Stimulated activated CD4-positive, alpha-beta T cell treated with anti-CD3 and anti-CD28 coated beads, TNF-alpha, amount 100 ng/mL, for 4 hours (primary cell): ENCODE results near the gene CES4A.
"Not testable (repeated sequence)": the region's sequence is repeated elsewhere in the genome, so short reads cannot be mapped to it uniquely, and the experiment has no call there.

Experiments used
- DNase-seq, 3 experiments: peaks; one replicate each; pipeline ENCODE4 v3.0.0-alpha.2; 2020; ENCODE audit warnings: low read depth in 3 of 3

Gene CES4A

DNA sequence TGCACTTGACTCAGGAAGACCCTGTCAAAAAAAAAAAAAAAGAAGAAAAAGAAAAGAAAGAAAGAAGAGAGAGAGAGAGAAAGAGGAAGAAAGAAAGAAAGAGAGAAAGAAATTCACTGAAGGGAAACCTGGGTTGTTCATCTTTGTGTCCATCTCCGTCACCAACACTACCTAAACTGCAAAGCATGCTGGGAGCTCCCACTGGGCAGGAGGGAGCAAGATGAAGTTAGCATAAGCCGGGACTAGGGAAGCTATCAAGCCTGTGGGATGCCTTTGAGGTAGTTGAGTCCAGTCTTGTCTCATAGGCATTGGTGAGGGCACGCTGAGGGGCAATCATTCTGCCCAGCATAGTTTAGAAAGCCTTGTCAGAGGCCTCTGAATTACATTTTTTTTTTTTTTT, 32.9 kb downstream of the CES4A start:
- DNase-seq, result no peak

DNA sequence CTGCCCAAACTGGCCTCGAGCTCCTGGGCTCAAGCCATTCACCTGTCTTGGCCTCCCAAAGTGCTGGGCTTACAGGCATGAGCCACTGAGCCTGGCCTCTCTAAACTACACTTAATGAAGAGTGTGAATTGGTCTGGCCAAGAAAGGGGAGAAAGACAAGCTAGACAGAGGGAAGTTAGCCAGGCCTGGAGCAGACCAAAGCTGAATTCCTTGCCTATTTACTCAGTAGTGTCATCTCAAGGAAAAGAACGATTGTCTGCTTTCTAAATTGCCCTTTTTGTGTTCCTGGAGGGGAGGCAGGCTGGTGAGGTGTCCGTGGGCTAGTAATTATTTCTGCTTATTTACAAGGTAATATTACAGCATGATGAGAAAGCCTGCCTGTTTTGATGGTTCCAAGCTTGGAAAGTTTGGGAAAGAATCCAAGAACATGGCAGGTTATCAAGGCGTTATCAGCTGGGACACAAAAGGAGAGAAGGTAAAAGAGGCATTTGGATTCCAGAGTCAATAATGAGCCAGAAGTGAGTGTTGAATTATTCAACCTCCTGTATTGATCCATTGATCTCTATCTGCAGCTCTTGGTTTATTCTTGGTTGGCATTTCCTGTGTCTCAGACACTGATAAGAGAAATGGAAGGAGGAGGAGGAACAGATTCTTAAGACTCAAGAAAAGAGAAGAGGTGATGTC, 34.3 kb downstream of the CES4A start:
- no peak for DNase-seq

DNA sequence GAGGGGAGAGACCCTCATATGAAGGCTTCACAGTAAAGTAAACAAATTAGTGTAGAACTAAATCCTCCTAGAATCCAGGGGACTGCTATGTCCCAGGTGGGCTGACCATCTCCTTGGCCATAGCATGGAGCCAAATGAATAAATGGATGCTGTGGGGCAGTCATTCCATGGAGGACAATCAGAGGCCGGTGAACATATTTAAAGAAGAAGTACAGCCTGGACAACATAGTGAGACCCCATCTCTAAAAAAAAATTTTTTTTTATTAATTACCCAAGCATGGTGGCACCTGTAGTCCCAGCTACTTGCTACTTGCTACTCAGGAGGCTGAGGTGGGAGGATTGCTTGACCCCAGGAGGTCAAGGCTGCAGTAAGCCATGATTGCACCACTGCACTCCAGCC, 35.3 kb downstream of the CES4A start:
- no peak for DNase-seq

DNA sequence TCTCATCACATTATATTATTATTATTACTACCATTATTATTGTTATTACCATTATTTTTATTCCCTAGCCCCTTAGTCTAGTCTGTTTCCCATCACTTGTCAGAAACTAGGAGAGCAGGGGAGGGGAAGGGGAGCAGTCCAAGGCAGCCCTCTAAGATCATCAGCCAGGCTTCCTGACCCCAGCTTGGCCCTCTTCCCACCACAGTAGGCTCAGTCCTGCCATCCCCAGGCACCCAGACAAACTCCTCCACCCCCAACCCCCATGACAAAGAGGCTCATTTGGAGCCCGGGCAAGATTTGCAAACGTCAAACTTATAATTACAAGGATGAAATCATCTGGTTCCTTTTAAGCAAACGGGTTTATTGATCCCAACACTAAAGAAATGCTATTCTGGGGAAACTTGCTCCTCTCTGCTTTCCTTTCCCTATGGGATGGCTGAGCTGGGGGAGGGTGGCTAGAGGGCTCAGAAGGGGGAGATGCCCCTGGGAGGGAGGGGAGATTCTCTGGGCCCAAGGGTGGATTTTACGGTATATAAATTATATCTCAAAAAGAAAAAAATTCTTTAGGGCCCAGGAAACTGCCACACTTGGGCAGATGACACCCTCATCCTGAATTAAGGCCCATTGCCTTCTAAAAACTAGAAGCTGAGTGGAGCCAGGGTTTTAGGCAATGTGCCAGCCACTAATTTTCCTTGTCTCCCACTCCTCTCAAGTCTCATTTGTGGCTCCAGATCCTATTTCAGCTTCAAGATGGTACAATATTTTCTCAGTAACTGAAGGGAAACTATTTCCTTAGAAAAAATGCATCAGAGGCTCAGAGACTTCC, 36.2 kb downstream of the CES4A start:
- no peak for DNase-seq

DNA sequence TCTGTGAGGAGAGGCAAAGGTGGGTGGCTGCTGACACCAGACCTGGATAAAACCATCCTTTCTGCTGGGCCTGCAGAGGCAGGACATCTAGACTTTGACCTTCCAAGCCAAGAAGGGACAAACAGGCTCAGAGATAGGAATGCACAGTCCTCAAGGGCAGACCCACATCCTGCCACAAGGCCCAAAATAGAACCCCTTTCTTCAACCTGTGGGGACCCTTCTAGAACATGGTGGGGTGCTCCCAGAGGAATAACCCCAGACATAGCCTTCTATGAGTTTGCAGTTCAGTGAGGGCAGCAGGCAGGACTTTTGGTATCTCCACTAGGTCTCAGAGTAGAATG, 36.8 kb downstream of the CES4A start:
- DNase-seq, result no peak

DNA sequence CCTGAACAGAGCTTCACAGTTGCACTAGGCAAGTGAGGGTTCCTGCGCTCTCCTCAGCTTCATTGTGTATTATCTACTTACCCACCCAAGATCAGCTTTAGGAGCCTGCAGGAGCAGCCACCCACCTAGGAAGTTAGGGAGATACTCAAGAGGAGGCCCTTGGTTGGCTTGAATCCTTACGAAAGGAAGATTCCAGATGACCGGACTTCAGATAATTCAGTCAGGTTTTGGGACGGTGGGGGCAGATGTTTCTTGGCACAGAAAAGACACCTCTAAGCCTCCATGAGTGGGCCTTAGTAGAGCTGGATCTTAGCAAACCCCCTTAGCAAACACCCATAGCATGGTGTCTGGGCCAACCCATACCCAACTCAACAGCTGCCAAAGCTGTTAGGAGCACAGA, 38.2 kb downstream of the CES4A start:
- DNase-seq, result no peak

DNA sequence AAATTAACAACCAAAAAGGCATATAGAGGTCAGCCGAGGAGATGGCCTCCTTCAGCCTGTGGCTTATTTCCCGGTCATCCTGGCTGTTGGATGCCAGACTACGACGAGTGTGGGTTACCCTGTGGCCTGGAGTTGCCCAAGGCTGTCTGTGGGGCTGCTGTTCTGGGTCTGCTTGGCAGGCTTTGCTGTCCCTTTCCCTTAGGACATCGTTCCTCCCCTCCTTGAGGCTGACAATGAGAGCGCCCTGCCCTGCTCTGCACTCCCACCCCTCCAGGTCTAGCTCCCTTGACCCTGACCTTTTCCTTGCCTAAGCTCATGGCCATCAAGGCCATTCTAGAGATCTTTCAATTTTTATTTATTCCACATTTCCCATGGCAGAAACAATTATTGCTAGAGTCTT, 38.7 kb downstream of the CES4A start:
- DNase-seq, result no peak

DNA sequence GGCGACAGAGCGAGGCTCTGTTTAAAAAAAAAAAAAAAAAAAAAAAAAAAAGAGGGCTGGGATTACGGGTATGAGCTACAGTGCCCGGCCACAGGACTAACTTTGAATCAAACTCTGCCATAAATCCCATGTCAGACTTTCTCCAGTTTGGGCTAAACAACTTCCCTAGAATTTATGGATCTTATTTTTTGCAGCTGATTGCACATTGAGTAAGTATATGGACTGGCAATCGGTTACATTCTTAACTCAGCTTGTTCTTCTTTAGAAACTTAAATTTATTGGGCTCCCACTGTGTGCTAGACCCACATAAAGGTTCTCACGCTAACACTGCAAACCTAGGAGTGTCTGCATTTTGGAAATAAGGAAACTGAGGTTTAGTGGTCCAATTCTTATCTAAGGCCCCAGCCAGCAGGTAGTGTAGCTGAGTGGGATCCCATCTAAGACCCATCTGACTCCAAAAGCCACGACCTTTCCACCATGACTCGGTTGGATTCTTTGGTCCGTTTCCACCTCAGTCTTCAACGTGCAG, 39.8 kb downstream of the CES4A start:
- no peak for DNase-seq

DNA sequence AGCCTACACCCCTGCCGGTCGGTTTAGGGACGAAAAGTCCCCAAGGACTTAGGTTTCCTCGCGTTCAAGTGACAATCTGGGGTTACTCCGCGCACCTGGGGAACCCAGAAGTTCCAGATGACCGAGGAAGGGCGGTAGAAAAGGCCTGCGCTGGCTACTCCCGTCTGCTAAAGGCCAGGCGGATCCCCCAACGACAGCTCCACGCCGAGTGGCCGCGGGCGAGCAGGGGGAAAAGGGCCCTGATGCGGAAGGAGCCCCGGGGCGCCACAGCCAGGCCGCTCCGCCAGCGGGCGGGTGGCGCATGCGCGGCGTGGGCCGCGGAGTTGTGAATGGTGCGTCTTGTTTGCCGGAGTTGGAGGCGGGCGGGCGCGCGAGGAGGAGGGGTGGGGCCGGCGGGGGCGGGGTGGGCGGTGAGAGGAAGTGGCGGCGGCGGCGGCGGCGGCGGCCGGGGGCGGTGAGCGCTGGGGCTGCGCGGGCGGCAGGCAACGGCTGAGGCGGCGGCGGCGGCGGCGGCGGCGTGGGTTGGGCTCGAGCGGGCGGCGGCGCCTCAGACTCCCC, 40.4 kb downstream of the CES4A start, which contains the start of gene CBFB:
CBFB (plus strand) TSS at position 454 of the 558 bp plus-strand sequence. CDS start 259 bp downstream, outside the sequence.
- DNase-seq, result peak; percentile 85 to 92 (median 88)

DNA sequence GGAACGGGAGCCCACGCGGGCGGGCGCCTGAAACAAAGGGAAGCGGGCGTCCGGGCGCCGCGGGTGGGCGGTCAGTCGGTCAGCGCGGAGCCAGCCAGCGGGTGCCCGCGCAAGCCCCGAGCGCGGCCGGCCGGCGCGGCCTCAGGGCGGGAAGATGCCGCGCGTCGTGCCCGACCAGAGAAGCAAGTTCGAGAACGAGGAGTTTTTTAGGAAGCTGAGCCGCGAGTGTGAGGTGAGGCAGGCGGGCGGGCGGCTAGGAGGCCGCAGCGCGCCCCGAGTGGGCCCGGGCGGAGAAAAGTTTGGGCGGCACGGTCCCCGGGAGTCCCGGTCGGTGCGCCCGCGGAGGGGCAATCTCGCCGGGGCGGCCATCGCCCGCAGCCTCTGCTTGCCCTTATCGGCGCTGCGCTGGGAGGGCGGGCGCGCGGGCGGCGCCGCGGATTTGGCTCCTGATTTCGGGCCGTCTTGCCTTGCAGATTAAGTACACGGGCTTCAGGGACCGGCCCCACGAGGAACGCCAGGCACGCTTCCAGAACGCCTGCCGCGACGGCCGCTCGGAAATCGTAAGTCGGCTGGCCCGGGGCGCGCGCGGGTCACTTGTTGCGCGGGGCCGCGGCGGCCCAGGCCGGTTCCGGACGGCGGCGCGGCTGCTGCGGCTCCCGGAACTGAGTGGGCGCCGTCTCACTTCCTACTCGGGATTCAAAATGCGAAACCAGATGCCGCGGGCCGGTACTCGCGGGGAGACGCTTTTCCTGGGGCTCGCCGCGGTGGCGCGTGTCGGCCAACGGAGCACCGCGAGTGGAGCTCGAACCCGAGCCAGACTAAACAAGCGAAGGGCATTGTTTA, 41.1 kb downstream of the CES4A start:
- peak; percentile 30 to 56 (median 46) for DNase-seq

DNA sequence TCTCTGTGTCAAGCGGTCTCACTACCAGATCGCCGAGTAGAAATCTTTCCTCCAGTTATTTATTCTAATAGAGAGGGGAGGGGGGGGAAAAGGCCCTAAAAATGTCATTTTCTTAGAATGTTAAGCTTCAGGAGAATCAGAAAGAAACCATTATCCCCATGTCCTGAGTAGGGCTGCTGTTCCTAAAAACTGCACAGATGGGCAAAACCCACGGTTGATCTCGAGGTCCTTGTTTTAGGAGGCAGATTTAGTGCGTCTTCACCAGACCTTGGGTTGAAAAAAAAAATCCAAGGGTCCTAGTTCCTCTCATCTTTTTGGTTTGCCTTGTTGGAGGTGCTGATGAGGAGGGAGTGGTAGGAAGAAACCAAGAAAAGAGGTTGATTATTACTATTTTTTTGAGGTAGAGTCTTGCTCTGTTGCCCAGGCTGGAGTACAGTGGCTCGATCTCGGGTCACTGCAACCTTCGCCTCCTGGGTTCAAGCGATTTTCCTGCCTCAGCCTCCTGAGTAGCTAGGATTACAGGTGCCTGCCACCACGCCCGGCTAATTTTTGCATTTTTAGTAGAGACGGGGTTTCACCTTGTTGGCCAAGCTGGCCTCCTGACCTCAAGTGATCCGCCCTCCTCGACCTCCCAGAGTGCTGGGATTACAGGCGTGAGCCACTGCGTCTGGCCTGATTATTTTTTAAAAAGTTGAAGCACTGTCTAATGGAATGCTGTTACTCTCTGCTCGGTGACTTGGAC, 42.0 kb downstream of the CES4A start:
- no peak for DNase-seq

DNA sequence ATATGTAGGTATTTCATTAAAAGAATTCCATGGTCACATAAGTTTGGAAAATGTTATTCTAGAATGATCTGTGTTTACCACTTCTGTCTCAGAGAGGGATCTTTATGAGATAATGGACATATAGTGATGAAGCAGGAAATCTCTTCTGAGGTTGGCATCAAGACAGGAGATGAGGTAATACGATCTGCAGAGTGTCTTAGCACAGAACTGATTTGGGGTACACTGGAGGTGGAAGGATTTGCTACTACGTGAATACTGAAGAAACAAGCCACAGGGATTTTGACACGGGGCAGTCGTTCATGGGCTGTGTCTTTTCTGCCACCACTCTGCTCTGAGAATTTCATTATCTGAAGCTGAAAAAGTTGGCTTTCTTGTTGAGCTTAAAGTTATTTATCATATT, 46.1 kb downstream of the CES4A start:
- no peak for DNase-seq

DNA sequence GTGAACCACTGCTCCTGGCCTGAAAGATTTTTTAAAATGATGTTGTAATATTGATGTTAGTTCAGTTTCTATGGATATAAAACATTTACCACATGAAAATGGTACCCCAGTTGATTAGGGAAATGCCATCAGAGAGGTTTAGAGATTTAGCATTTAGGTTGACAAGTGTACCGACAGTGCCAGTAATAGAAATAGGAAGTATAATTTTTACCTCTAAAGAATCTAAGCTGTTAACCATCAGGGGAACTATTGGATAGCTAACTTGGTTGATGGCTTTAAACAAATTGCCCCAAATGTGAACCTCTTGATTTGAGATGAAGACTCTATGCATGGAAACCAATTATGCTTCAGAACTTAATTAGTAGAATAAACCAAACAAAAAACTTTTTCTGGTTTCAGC, 47.0 kb downstream of the CES4A start:
- DNase-seq, result no peak

DNA sequence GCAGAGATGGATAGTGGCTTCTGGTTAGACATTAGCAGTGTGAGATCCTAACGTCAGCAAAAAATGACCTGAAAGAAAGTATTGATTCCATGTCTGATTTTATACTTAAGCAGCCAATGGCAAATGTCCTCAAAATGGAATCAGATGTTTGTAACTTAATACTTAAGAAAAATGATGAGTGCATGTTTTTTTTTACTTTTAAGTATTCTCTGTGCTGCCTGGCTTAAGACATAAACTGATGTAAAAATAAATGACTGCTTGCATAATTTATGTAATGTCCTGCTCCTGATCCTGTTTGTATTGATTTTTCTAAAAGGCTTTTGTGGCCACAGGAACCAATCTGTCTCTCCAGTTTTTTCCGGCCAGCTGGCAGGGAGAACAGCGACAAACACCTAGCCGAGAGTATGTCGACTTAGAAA, 47.9 kb downstream of the CES4A start:
- DNase-seq, result no peak

DNA sequence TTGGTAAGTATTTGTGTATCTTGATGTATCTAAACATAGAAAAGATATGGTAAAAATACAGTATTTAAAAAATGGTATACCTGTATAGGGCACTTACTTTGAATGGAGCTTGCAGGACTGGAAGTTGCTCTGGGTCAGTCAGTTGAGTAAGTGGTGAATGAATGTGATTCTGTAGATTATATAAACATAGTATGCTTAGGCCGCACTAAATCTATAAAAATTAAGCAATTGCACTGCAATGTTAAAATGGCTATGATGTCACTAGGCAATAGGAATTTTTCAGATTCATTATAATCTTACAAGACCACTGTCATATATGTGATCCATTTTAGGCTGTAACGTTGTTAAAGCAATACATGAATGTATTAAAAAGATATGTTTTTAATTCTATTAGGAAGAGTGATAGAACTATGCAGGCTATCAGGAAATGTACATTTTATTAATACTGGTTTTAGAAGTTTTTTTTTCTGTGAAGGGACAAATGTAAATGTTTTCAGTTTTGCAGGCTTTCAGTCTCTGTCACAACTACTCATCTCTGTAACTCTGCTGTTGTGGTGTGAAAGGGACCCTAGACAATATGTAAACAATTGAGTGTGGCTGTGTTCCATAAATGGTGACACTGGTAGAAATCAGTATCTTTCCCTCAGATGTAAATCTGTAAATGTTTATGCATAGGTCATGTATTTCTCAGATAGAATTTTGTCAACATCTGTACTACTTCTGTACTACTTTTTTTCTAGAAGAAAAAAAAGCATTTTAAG, 51.1 kb downstream of the CES4A start:
- DNase-seq, result no peak

DNA sequence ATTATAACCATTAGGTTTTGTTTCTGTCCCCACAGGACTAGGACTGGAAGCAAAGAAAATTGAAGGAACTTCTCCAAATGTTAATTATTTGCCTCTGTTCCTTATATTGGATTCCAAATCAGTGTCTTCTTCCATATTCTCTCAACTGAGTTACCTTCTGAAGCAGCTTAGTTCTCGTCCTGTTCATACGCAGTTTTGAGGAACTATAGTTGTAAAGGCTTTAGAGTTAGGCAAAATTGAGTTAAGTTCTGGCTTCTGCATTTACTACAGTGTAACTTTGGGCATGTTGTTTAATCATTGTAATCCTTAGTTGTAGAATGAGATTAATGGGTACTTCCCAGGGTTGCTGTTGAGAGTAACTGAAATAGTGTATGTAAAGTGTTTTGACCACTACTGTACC, 51.8 kb downstream of the CES4A start:
- DNase-seq, result no peak

DNA sequence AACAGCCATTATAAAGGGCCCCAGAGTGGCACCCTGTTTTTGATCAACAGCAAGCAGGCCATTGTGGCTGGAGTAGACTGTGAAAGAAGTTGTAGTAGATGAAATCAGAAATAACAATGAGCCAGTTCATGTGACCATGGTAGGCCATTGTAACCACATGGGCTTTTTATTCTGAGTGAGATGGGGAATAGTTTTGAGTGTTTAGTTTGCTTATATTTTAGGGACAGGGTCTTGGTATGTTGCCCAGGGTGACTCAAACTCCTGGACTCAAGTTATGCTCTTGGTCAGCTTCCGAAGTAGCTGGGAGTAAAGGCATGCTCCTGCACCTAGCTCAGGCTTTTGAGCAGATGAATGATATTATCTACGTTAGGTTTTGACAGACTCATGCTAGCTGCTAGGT, 52.5 kb downstream of the CES4A start:
- no peak for DNase-seq

DNA sequence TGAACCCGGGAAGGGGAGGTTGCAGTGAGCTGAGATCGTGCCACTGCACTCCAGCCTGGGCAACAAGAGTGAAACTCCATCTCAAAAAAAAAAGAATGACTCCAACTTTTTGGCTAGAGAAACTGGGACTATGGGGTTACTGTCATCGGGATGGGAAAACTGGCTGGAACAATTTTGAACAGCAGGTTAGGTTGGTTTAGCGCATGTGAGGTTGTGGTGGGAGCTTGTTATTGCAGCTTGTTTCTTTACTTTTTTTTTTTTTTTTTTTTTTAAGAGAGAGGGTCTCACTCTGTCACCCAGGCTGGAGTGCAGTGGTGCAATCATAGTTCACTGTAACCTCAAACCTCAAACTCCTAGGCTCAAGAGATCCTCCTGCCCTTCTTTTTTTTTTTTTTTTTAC, 53.1 kb downstream of the CES4A start:
- DNase-seq, result not testable (repeated sequence)

DNA sequence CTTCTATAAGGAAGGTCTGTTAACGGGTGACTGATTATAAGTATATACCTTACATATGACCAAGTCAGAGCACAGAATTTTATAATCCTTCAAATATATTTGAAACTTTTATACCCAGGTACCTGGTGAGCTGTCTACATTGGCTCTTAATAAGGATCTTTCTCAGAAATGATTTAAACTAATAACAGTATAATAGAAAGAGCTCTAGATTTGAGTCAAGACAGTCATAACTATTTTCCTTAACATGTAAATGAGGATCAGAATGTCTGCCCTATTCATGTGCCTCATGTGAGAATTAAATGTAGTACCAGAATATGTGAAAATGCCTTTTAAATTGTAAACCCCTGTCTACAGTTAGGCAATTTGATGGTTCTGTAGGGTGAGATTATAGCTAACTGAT, 55.0 kb downstream of the CES4A start:
- DNase-seq, result no peak

DNA sequence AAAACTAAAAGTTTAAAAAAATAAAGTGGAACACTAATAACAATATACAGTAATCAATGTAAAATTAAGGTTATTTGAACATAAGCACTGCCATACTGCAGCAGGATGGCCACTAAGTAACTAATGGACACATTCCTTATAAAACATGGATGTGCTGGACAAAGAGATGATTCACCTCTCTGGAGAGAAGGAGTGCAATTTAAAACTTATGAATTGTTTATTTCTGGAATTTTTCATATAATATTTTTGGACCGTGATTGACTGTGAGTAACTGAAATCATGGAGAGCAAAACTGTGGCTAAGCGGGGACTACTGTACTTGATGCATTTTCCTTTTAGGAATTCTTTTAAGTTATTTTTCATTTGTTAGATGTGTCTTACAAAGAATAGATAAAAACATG, 62.4 kb downstream of the CES4A start:
- no peak for DNase-seq
